HG02884 (cell line): ENCODE data around the gene MPND.
"Not testable (repeated sequence)": the region's sequence is repeated elsewhere in the genome, so short reads cannot be mapped to it uniquely, and the experiment has no call there.

ENCODE experiments used
- ATAC-seq: cut with Tn5 transposase; IDR thresholded peaks from one replicate; pipeline ENCODE4 v1.9.1; 2021; ENCODE audit warnings: mild to moderate bottlenecking, moderate library complexity; ENCODE audit not compliant: unreplicated experiment

The MPND gene

GRCh38 chr19:4319067-4319718 lies 24.2 kb upstream of the MPND start:
- ATAC-seq, result no peak

GRCh38 chr19:4320419-4320818 lies 22.9 kb upstream of the MPND start:
- ATAC-seq, result no peak

- ATAC-seq, result no peak
These were observed 20.3 kb upstream of the MPND start for GRCh38 chr19:4322942-4323665.

GRCh38 chr19:4323692-4324091 lies 19.7 kb upstream of the MPND start:
- ATAC-seq, result no peak

GRCh38 chr19:4324228-4324627 lies 19.1 kb upstream of the MPND start:
- no peak for ATAC-seq

GRCh38 chr19:4326215-4326836 lies 17.0 kb upstream of the MPND start:
- no peak for ATAC-seq

GRCh38 chr19:4326837-4327251 lies 16.5 kb upstream of the MPND start:
- ATAC-seq, result no peak

GRCh38 chr19:4327252-4327876 lies 16.0 kb upstream of the MPND start:
- no peak for ATAC-seq

- ATAC-seq, result no peak
These were observed 15.5 kb upstream of the MPND start for GRCh38 chr19:4327877-4328242.

GRCh38 chr19:4328243-4328990 lies 14.9 kb upstream of the MPND start:
- peak; percentile 78 for ATAC-seq

- not testable (repeated sequence) for ATAC-seq
These were observed 14.2 kb upstream of the MPND start for GRCh38 chr19:4328991-4329681.

- ATAC-seq, result no peak
These were observed 13.5 kb upstream of the MPND start for GRCh38 chr19:4329858-4330257.

- no peak for ATAC-seq
These were observed 8.3 kb upstream of the MPND start for GRCh38 chr19:4334929-4335570.

GRCh38 chr19:4337906-4338440 lies 5.4 kb upstream of the MPND start:
- ATAC-seq, result no peak

- no peak for ATAC-seq
These were observed 4.7 kb upstream of the MPND start, which contains the start of gene STAP2 for GRCh38 chr19:4338441-4339355. STAP2 (minus strand) TSS chr19:4338827; CDS start chr19:4338753, 74 bp downstream.

- ATAC-seq, result no peak
These were observed 1.1 kb upstream of the MPND start for GRCh38 chr19:4342314-4342614.

GRCh38 chr19:4342615-4343369 lies 570 bp upstream of the MPND start:
- ATAC-seq, result peak; percentile 82
